DMS53 treated with DMSO at 0.1 percent for 48 hours (cell line): ENCODE data around the gene UMODL1.
A peak's percentile ranks its signal among the peaks of the same experiment; 100 is the strongest.
"Not testable (repeated sequence)": the region's sequence is repeated elsewhere in the genome, so short reads cannot be mapped to it uniquely, and the experiment has no call there.

Source experiments
- DNase-seq: peaks from one replicate; lab custom pipeline; 2025; ENCODE audit not compliant: unreplicated experiment; lab: John Stamatoyannopoulos, UW

The UMODL1 gene

DNA sequence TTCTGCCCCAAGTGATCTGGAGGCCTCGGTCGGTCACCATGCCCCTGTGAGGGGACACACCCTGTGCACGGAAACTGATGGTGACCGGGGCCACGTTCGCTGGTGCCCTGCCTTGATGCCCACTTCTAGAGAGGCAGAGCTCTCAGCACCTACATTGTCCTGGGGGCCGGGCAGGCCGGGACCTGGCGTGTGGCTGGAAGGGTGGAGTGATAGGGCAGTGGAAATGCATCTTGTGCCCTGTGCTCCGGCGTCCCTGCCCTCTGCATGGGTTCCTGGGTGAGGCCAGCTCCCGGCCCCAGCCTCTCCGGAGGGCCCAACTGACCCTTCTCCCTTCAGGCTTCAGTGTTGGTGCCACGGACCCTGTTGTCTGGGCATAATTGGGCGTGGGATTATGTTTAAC is 11.0 kb upstream of the UMODL1 start:
- no peak for DNase-seq

DNA sequence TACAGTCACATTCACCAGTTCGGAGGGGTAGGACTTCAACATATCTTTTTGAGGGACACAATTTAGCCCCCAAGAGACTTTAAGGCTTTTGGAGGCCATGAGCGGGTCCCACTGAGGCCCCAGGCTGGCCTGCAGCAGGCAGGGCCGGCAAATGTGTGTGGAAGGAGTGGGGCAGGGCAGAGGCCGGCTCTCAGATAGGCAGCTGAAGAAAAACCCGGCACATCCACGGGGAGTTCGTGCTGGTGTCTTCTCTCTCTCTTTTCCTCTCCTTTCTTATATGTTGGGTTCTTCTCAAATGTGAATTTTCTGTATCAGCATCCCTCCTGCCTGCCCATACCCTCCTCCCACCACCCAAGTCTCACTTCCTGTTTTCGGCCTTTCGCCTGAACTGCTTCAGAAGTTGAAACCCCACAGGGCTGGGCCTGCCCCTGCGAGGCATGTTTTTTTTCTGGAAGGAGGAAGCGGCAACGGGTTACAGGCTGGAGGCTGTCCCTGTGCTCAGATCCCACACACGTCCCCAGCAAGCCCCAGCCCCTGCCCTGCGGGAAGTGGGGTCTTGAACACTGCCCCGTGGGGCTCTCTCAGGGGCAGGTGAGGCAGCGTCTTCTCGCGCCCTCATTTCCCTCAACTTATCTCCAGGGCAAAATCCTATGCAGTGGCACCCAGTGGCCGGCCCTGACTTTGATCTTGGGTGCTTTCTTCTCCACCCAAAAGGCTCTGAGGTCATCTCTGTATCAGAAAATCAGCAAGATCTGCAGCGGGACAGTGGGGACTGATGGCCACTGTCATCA is 9.7 kb upstream of the UMODL1 start:
- DNase-seq, result no peak

DNA sequence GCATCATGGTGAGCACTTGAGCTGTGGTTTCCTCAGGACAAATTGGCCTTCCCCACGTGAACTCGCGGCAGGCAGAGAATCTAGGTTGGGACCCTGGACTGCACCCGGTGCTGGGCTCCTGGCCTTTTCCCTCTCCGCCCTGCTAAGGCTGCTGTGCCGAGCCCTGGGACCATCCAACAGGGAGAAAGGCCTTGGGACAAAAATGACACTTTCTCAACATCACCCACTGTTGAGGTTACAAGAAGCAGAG is 9.2 kb upstream of the UMODL1 start:
- no peak for DNase-seq

DNA sequence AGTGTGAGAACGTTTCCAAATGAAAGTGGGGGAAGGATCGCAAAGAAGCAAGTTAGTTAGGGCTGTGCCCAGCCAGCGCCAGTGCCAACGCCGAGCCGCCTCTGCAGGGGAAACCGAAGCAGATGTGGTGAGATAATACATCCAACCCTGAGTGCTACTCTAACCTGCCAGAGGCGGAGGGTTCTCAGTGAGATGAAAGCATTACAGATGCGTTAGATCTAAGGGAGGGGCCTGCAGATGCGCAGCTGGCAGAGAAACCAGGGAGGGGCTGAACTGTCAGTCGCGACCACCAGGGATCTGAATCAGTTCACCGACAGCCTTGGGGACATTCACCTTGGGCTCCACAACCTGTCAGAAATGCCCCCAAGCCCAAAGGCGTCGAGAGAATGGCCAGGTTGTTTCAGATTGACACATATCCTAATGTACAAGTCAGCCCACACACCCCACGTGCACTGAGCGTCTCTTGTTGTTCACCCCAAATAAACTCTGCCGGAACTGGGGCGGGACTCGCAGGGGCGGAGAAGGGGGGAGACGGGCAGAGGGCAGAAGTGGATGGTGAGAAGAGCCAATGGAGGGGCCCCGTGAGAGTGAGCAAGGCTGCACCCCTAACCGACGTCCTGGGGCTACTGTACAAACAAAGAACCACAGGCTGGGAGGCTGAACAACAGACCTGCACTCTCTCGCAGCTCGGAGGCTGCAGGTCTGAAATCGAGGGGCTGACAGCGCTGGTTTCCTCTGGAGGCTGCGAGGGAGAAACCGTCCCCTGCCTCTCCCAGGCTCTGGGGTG is 8.7 kb upstream of the UMODL1 start:
- DNase-seq, result no peak

DNA sequence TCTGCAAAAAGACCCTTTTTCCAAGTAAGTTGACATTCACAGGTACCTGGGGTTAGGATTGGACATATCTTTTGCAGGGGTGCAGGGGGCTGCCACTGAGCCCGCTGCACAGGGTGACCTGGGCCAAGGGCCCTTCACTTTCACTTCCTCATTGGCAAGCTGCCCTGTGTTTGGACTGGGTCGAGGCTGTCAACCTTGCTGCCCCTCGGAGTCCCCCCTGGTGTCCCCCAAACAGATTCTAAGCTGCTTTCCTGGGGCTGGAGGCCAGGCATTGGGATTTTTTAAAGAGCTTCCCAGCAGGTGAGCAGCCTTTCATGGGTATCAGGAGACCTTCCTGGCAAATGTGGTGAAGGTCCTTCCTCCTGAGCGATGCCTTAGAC is 7.9 kb upstream of the UMODL1 start:
- peak; percentile 31 for DNase-seq

DNA sequence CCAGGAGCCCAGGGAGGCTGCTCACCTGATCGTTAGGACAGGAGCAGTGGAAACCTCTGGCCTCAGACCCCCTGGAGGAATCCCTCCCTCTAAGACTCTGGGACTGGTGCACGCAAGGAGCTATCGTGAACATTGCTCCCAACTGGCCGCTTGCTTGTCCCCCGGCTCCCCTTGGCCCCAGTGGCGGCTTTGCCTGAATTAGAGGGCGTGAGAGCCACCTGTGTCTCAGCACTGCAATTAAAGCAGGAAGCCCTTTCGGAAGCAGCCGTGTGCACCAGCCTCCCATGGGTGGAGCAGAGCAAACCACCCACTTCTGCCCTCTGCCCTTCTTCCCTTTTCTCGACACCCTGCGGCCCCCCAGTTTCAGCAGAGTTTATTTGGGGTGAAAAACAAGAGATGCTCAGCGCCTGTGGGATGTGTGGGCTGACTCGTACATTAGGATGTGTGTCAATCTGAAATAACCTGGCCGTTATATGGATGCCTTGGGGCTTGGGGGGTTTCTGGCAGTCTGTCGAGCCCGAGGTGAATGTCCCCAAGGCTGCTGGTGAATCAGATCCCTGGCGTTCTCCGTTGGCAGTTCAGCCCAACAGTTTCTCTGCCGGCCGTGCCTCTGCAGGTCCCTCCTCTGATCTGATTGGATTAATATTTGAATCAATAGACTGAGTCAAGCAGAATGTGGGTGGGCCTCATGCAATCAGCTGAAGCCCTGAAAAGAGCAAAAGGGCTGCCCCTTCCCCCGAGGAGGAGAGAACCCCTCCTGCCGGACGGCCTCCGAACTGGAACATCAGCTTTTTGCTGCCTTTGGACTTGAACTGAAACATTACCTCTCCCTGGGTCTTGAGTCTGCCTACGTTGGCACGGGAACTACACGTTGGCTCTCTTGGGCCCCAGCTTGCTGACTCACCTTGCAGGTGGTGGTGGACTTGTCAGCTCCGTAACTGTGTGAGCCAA is 7.3 kb upstream of the UMODL1 start:
- peak; percentile 32 for DNase-seq

DNA sequence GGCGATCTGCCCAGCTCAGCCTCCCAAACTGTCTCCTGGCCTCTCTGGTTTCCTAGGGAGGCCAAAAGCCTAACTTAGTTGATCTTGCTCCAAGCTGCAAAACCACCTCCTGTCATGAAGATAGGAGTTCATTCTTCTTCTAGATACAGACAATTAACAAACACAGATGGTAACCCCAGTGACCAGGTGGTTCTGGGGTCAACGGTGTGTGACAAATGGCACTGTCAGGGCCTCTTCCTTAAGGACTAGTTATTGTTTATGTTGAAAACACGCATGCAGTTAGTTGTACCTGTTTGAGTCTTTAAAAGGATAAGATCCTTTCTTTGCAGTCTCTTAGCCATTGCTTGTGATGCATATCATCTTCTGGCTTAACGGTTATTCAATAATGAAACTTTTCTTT is 4.6 kb upstream of the UMODL1 start:
- DNase-seq, result peak; percentile 4

DNA sequence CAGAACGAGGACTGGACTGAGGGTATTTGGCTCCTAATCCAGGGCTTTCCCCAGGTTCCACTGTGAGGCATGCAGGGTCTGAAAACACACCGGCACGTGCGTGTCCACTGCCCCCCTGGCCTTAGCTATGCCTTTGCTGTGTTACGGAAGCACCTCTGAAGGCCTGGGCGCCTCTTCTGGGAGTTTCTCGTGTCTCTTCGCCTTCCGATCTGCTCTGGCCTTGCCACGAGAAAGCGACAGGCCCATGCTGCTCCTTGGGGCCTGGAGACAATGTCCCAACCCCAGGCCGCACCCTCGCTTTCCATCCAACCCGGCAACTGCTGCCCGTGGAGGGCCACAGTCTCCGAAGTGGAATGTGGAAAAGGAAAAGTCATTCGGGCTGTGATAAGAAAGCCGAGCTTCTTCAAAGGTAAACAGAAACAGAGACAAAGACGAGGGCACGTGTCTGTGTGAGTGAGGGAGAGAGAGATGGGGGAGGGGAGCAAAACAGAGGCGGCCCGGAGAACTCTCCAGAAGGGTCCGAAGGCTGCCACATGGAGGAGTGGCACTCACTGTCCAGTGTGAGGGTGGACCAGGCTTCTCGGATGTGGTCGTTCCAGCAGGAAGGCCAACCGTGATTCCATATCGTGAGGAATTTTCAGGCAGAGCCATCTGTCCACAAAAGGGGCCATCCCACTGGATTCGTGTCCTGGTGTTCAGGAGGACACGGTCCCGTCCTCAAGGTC is 3.4 kb upstream of the UMODL1 start:
- no peak for DNase-seq

DNA sequence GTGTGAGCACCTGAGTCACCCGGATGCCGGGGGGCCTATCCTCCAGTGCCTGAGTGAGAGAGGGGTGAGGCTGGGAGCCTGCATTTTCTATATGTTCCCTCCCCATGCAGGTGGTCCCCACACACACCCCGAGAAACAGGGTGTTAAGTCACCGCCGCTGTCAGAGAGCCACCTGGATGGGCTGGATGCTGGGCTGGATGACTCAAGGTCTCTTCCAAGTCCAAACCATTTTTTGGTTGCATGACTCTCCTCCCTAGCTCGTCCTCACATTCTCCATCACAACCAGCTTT is 2.9 kb upstream of the UMODL1 start:
- no peak for DNase-seq

DNA sequence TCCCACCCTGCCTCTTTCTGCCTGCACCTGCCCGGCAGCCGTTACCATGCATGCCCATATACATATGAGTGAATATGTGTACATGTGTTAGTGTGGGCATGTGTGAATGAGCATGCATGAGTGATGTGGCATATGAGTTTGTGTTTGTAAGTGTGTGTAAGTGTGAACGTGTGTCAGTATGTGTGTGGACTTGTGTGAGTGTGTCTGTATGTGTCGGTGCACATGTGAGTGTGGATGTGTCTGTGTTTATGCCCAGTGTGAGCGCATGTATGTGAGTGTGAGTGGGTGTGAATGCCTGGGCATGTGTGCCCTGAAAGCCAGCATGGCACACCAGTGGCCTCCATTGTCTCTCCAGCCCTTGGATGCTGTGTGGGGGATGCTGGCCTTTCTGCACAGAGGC is 2.5 kb upstream of the UMODL1 start:
- no peak for DNase-seq

DNA sequence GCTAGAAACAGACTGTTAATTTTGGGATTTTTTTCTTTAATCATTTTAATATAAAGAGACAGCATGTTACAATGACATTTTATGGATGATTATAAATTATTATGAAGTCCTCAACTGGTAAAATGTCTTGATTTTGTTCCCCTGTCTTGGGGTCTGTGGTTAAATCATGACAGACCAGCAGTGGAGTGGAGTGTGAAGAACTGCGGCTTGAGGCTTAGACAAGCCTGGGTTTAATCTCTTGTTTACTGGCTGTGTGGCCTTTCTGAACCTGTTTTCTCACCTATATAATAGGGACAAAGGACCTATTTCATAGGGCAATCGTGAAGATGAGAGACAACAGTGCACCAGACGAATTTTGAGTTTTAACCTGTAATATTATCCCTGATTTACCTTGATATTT is 1.8 kb upstream of the UMODL1 start:
- DNase-seq, result no peak

DNA sequence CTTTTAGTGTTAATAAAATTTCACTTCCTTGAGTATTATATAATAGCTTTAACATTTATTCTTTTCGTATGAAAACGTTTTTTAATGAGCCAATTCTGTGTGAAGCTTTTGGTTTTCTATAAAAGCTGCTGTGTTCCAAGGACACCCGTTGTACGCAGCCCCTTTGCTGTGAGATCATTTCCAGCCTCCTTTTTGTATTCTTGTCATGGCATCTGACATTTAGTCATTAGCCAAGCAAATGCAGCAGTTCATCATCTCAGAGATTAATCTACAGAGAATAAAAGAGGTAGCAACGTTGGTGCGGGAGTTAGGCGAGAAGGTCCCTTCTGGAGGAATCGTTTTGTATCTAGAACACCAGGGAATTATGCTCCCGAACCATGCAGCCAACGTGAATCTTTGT is 1.3 kb upstream of the UMODL1 start:
- no peak for DNase-seq

DNA sequence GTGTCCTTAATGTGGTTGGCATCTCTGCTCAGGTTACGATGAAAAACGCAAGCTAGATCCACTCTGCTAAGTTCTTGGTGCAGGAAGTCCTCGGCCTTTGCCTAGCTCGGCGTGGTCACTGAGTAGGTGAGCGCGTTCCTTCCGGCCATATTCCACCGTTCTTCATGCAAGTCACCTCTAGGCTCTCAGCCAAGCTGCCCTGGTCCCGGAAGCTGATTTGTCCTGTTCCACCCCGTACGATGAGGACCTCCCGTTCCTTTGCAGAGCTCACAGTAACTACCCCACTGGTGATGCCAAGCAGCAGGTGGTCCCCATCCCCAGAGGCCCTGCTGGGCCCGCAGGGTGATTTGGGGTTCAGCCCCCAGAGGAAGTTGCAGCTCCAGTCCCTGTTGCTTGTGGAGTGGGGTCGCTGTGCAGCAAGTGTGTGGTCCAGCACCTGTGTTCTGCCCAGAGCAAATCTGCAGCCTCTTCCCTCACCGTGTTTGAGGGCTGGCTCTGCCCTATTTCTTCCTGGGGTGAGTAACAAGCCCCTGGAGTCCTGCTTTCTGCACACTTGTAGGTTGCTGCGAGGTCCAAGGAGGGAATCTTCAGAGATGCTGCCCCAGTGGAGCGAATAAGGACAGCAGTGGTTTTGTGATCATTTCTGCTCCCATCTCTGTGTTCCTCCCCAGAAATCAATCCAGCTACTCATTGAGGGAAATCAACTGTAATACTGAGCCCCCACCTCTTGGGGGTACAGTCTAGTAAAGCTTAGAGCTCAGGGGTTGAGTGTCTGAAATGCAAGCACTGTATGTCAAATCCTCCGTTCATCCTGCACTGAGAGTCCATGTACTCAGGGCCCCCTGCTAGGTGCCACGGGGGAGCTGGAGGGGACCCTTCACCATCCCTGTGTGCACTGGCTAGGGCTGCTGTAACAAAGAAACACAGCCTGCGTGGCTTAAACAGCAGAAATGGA is 2.3 kb downstream of the UMODL1 start:
- DNase-seq, result peak; percentile 45

DNA sequence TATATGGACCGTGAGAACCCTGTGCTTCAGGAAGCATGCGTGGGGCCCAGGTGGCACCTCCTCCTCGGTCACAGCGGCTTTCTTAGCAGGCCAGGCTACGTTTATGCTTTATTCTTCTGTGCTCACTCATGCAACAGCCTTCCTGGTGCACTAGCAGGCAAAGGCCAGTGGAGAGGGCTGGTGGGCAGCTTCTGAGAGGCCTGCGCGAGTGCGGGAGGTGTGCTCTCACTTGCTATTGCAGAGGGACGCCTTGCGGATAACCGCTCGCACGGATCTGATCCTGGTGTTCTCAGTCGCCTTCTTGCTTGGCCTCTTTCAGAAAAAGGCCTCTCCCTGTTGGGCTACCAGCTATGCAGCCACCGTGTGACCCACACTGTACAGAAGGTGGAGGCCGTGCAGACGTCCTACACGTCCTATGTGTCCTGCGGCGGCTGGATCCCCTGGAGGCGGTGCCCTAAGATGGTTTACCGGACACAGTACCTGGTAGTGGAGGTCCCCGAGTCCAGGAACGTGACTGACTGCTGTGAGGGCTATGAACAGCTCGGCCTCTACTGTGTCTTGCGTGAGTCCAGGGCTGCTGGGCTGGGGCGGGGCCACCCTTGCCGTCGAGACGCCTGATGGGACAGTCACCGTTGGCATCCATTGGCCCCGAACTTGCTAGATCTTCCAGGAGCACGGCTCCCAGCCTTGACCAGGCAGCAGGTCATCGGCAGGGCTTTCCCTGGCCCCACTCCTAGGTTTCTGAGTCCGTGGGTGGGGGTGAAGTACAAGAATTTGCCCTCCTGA is 4.8 kb downstream of the UMODL1 start:
- DNase-seq, result no peak

DNA sequence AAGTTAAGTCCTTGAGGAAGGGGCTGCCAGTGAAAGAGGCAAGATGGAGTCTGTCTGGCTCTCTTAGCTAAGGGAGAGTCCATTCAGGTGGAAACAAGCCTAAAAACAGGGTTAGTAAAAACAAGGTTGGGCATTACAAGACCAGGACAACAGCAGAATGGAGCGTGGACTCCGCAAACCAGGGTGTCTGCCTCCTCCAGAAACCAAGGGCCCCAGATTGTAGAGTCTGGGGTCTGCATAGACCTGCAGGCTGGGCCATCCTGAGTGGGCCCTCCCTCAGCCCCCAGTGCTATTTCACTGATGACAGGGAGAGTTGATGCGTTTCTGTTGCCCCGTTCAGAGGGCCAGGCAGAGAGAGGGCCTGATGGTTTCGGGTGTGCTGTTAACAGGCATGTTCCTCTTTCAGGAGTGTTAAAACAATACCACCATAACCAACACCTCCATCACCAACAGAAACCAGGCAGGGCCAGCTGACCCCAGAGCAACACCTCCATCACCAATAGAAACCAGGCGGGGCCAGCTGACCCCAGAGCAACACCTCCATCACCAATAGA is 6.6 kb downstream of the UMODL1 start:
- not testable (repeated sequence) for DNase-seq

DNA sequence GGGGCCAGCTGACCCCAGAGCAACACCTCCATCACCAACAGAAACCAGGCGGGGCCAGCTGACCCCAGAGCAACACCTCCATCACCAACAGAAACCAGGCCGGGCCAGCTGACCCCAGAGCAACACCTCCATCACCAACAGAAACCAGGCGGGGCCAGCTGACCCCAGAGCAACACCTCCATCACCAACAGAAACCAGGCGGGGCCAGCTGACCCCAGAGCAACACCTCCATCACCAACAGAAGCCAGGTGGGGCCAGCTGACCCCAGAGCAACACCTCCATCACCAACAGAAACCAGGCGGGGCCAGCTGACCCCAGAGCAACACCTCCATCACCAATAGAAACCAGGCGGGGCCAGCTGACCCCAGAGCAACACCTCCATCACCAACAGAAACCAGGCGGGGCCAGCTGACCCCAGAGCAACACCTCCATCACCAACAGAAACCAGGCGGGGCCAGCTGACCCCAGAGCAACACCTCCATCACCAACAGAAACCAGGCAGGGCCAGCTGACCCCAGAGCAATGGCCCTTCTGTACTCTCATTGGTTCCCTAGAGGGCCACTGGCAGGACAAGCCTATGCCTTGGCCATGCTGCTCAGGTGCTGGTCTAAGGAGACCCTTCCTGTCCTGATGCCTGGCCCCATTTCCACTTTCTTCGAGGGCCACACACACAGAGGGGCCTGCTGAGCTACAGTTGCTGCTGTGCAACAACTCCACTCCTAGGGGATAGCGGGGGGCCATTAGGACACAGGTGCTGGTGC is 7.3 kb downstream of the UMODL1 start:
- not testable (repeated sequence) for DNase-seq

DNA sequence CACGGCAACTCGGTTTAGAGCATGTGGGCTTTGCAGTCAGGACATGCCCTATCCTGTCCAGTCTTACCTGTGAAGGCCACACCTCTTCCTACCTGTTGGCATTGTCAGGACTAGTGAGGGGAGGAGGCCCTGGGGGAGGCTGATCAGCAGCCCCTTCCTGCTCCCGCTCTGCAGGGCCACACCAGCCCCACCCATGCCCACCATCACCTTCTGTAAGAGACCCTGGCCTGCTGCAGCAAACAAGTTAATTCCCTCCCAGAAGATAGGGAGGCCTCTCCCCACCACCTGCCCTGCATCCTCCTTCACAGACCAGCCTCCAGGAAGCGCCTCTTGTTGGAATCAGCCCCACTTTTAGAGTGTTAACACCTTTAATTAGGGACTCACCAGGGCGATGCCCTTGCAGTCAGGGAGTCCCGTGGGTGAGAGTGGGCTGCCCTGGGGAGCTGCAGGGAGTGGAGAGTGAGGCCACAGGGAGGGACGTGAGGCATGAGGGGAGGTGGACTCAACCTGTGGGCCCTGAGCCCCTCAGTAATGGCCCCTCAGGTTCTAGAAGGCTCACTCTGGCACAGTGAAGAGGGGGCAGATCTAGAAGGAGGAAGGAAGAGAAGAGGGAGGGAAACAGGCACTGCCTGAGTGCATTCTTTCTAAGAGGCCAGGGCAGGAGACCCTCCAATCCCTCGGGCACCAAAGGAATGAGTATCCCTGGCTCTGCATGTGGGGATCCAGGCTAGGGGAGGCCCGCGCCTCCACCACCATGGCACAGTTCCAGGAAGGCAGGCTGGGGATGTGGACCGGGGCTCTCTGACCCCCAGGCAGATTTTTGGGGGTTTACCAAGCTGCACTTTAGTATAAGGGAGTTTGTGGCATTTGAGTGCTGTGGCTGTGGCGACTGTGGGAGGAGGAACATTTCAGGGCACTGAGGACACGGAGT is 8.2 kb downstream of the UMODL1 start:
- DNase-seq, result no peak
